HAP-1 (cell line): Measurements from ENCODE around the gene SPIB.

Experiments
- DNase-seq, 2 experiments: peaks; one replicate each; pipeline ENCODE4 v3.0.0-alpha.2; 2016 to 2020; ENCODE audit warnings: low spot score in 2 of 2
- H3K27me3 ChIP-seq: fragments of 250-450 bp; sonication (Bioruptor Pico); 2 replicates; pipeline ENCODE4 v1.5.1; 2020; ENCODE audit warnings: low read depth, mild to moderate bottlenecking, moderate library complexity
- H3K36me3 ChIP-seq: fragments of 250-450 bp; sonication (Bioruptor Pico); replicated peaks from 2 replicates; pipeline ENCODE4 v1.5.1; 2020; ENCODE audit warnings: mild to moderate bottlenecking
- H3K4me1 ChIP-seq: fragments of 250-450 bp; sonication (Bioruptor Pico); 2 replicates; pipeline ENCODE4 v1.5.1; 2020; ENCODE audit warnings: mild to moderate bottlenecking
- H3K4me3 ChIP-seq: fragments of 250-450 bp; sonication (Bioruptor Pico); 2 replicates; pipeline ENCODE4 v1.5.1; 2020; ENCODE audit warnings: mild to moderate bottlenecking, moderate library complexity
- H3K9me3 ChIP-seq: fragments of 250-450 bp; sonication (Bioruptor Pico); 2 replicates; pipeline ENCODE4 v1.5.1; 2020; ENCODE audit warnings: mild to moderate bottlenecking, moderate library complexity
- in situ Hi-C: fragments of 300-500 bp; cut with MboI; formaldehyde crosslinking; loops from 3 replicates; pipeline ENCODE4 v1.14.3; 2020; ENCODE audit warnings: low sequenced_read_pairs, inconsistent platforms, mixed read lengths

SPIB gene

GRCh38 chr19:50480281-50481111 lies 61.8 kb downstream of the SPIB start:
- Histone ChIP-seq H3K4me1 (0 out of 2 replicates have a peak, but pooled peaks cover 4% of the 10 kb centered on the region), H3K36me3 (no peaks in the 10 kb centered on the region; the same call in 1 of the 2 replicates), H3K9me3 (no peaks in the 10 kb centered on the region), H3K27me3 (no peaks in the 10 kb centered on the region), H3K4me3 (no peak overlapping the region)
- in situ Hi-C loops = no loop called here
- DNase-seq = no peak
